Activated naive CD4-positive, alpha-beta T cell treated with anti-CD3 and anti-CD28 coated beads, Interleukin-2, amount 50 U/mL, for 16 hours (primary cell): ENCODE results near the gene FGF1.

Experiments
- DNase-seq: peaks from one replicate; pipeline ENCODE4 v3.0.0-alpha.2; 2020

Gene FGF1

GRCh38 chr5:142609142-142609541 is 76.7 kb downstream of the FGF1 start:
- no peak for DNase-seq

GRCh38 chr5:142608081-142608480 is 77.8 kb downstream of the FGF1 start:
- DNase-seq: no peak

GRCh38 chr5:142605611-142606010 is 80.3 kb downstream of the FGF1 start:
- DNase-seq: no peak

DNA sequence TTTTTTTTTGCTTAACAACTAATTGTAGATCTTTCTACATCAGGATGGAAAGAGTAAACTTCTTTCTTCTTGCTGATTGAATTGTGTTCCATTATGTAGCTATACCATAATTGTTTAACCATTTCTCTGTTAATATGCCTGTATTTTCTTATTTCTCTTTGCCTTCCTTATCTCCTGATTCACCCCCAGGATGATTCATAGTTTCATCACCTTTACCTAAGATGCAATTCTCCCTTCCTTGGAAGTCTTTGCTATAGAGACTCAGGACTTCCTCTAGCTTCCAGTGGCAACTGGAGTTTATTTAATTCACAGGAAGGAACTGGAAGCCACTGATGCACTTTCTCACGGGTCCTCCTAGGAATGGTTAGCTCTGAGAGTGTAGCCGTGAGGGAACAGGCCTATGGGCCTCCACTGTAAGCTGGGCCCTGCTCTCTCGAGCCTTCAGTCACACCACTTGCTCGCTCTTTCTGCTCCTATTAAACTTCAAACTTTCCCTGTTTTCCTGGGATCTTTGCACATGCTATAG is 83.1 kb downstream of the FGF1 start:
- DNase-seq: no peak

DNA sequence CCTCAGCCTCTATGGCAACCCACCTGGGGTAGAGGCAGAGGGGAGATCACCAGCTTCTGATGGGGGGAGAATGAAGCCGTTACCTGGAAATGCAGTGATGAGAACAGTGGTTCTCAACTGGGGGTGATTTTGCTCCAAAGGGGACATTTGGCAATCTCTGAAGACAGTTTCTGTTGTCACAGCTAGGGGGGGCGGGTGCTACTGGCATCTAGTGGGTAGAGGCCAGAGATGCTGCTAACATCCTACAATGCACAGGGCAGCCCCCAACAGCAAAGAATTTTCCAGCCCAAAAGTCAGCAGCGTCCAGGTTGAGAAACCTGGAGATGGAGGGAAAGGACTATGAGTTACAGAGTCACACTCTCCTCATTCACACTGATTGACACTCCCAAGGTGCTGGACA is 84.5 kb downstream of the FGF1 start:
- DNase-seq: no peak

DNA sequence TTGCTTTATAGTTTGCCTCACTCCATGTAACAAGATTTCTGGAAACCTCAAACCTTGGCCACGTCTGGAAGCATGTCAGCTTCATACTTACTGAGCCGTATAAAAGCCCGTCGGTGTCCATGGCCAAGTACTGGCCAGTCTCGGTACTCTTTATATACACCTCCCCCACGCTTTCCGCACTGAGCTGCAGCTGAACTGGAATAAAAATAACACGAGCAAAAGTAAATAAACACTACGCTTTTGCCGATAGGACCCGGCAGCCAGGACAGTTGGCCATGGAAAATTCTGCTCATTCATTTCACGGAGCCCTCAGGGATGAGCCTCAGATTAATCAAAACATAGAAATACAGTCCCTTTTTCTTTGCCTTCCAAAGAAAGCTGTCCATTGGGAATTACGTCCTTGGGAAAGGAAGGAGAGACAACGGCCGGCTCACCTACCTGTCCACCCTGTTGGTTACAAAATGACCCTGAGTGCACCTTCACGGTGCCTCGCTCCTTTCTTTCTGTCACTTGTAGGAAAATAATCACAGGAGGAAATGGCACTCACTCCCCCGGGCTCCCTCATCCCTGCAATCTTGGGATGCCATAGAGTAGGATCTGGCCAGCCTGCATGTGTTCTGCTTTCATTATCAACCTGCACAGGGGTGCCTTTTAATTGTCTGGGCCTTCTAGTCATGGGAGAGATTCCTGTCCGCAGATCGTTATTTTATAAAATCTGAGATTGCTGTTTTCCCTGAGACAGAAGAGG is 85.1 kb downstream of the FGF1 start:
- DNase-seq: no peak

DNA sequence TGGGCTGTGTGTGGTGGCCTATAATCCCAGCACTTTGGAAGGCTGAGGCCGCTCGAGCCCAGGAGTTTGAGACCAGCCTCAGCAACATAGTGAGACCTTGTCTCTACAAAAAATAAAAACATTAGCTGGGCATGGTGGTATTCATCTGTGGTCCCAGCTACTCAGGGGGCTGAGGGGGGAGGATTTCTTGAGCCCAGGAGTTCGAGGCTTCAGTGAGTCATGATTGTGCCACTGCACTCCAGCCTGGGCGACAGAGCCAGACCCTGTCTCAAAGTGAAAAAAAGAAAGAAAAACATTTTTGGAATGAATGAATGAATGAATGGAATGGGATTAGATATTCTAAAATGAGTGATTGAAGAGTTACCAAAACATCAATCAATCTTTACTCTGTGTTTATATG is 85.8 kb downstream of the FGF1 start:
- DNase-seq: no peak

GRCh38 chr5:142598338-142598700 is 87.6 kb downstream of the FGF1 start:
- DNase-seq: no peak

DNA sequence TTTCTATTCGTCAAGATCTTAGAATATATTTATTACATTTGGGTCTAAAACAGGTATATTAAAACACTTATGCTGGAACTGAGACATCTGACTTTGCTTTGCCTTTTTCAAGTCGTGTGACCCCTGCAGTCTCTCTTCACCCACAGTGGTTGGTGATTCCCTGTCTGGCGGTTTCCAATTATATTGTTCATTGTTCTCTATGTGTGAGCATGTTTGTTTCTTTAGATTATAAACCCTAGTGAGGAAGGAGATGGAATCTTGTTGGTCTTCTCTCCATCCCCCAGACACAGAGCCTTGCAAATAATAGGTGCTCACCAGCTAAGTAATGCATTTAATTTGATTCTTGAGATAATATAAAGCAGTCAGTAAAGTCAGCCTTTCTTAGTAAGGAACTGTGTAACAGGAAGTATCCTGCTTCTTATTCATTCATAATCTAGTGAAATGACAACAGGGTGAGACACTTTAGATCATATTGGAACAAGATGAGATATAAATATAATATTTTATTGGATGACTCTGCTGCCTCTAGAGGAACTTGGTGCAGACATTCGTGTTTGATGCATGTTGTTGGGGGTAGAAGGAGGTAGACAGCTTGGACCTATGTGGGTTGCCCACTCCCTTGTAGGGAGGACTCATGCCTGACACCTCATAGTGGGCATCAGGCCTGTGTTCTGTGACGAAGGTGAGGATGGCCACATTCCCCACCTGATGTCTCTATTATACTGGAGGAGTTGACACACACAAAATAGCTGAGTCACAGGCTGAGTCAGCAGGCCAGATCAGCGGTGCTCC is 88.1 kb downstream of the FGF1 start:
- peak; percentile 19 for DNase-seq

GRCh38 chr5:142597025-142597424 is 88.9 kb downstream of the FGF1 start:
- no peak for DNase-seq

GRCh38 chr5:142592365-142592764 is 93.5 kb downstream of the FGF1 start:
- DNase-seq: no peak

DNA sequence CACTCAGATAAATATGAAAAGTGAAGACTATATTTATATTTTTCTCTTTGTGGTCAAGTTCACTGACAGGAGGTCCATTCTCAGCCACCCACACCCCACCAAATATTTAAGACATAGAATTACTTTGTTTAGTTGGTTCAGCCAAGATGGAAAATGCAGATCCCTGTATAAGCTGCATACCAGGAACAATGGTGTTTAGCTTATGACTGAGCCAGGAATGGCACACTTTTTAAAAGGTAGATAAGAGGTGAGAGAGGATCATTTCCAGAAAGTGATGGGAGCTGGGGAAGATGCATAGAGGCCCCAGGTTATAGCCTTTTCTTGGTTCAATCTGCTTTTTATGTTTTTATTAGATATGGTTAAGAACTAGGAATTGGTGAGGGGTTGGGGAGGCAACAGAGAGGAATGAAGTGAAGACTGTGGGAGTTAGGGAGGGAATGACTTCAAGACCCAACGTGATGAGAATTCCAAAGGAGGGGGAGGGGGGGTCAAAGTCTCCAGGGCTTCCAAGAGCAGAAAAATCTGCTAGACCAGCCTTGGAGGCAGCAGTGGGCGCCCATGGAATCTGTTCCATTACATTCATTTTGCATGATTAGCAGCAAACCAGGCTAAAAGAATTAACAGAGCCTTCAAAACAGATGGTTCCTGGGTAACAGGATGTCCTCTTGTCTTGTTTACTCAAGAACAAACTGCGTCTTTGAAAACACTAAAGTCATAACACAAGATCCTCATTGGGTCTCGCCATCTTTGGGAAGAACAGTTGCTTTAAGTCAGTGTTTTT is 95.2 kb downstream of the FGF1 start:
- DNase-seq: no peak

GRCh38 chr5:142589720-142590119 is 96.2 kb downstream of the FGF1 start:
- no peak for DNase-seq

GRCh38 chr5:142587354-142587965 is 98.4 kb downstream of the FGF1 start:
- no peak for DNase-seq

DNA sequence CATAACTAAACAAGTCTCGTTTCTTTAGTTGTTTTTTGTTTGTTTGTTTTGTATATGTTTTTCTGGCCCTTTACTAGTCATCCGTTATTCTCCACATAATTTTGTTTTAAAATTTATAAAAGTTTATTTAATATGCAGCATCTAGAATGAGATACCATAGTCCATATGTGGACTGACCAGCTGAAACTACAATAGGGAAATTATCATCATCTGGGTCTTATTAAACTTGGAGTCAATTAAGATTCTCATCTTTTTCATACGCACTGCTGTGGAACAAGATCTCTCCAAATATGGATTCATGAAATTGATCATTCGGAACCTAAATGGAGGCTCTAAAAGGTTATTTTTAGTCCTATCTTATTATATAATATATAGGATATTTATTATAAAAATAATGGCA is 99.3 kb downstream of the FGF1 start:
- DNase-seq: no peak

DNA sequence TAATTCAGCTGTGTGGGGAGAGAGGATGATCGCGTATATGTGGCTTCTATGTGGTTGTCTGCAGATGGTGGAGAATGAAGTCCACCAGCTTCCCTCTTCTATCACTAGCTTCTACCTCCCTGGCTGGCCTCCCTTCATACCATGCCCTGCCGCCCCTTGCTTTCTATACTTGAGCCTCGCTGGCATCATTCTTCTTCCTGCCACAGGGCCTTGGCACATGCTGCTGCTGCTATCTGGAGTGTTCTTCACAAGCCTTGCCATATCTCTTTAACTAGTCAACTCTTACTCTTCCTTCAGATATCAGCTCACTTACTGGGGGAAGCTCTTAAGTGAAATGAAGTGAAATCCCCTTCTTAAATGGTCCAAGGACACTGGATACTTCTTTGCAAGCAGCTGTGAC is 100.4 kb downstream of the FGF1 start:
- no peak for DNase-seq

- no peak for DNase-seq
Observed at GRCh38 chr5:142584891-142585290, 101.0 kb downstream of the FGF1 start.

GRCh38 chr5:142578161-142578830 is 107.6 kb downstream of the FGF1 start:
- DNase-seq: no peak

GRCh38 chr5:142576804-142577203 is 109.1 kb downstream of the FGF1 start:
- DNase-seq: no peak

- DNase-seq: no peak
Observed at GRCh38 chr5:142576303-142576702, 109.6 kb downstream of the FGF1 start.

GRCh38 chr5:142572006-142572405 is 113.9 kb downstream of the FGF1 start:
- DNase-seq: no peak

DNA sequence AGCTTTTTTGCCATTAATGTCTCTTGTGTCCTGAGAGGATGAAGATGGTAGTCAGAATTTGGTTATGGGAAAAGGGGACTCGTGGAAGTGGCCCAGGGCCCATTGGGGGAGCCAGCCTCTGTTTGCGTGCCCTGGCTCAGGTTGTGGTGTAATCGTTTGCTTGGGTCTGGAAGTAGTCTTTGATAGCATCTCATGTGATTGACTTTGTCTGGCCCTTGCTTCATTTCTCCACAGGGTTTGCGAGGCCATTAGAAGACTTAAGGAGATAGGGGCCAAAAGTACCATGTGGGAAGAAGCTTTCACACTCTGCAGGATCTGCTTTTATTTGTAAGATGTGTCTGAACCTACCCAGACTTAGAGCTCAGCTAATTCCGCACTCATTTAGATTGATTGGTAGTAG is 114.5 kb downstream of the FGF1 start:
- DNase-seq: no peak

GRCh38 chr5:142569905-142570304 is 116.0 kb downstream of the FGF1 start:
- no peak for DNase-seq
